Dedifferentiated amniotic fluid mesenchymal stem cell (primary cell): Measurements from ENCODE around the gene SMAP1.

ENCODE experiments used
- DNase-seq: peaks from one replicate; pipeline ENCODE4 v3.0.0-alpha.2; 2016; ENCODE audit errors: extremely low spot score

SMAP1 gene

DNA sequence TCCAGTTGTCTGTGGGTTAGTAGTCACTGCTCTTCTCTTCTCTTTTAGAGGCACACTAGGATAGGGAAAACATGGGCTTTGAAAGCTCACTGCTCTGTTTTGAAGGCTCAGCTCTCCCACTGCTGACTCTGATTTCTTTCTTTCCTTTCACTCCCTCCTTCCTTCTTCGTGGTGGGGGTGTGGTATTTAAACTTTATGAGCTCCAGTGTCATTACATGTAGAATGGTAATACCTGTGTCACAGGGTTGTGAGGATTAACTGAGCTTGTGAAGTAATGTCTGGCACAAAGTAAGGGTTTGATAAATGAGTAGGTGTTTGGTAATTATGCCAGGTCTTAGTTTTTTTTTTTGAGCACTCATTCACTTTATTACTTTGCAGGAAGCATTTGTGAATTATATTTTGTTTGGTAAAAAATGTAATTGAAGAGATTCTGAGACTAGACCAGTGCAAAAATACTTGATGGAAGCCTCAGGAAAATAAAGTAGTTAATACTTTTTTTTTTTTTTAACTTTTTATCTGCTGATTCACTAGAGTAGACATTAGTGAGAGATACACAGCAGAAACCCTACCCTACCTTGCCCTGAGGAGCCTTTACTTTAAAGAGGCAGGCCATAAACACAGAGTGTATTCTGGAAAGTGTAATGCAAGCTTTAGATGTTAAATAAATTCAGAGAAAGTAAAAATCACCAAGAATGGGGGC, 17.3 kb downstream of the SMAP1 start:
- no peak for DNase-seq

DNA sequence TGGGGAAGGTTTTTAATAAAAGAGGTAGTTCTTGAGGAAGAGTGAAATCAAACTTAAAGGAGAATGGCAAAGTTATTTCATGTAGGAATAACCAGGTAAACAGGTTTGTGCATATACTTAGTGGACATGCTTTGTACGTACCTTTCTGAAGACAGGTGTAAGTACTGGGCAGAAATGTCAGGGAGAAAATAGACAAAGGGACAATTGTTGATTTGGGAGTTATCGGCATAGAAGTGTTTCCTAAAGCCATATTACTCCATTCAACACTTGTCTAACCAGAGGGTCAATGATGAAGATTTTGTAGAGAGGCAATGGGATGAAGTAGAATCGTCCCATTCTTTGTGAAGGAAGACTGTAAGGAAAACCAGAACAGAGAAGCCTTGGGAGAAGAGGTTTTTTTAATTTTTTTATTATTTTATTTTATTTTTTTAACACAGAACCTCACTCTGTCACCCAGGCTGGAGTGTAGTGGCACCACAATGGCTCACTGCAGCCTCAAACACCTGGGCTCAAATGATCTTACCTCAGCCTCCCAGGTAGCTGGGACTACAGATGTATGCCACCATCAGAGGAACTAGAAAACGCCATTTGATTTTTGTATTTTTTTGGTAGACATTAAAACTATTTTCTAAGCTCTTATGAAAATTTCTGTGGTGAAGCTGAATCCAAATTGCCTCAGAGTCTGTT, 18.0 kb downstream of the SMAP1 start:
- no peak for DNase-seq

DNA sequence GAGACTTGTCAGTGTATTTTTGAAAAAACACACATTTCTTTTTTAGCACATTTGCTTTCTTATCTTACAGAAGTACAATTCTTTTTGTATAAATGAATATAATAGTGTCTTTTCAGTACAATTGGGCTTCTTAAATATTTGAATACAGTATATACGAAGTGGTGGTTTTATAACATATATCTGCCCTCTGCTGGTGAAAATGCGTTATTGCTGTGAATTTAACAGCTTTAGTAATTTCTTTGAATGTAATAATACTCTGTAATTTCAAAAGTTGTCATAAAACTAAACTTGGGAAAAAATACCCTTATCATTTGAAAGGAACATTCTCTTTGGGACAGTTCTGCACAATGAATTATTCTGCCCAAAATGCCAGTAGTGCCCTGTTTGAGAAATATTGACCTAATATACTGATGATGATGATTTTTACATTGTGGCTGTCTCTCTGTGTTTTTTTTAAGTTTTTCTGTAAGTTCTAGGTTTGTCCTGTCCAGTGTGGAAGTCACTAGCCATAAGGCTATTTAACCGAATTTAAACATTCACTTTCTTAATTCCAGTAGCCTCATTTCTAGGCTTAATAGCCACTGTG, 19.0 kb downstream of the SMAP1 start:
- peak; percentile 68 for DNase-seq

DNA sequence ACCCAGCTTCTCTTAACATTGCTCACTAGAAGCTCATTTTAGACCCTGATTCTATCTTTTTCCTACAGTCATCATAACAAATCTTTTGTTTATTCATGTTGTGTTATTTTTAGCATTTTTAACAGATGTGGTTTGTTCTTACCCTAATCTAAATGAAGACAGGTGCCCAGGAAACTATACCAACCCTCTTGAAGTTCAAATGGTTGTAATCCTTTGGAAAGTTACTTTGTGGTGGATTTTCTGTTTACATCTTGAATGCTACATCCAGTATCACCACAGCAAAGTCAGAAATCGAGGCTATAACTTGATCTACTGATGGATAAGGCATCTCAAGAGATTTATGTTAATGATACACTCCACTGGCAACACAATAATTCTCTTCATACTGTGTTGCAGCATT, 26.2 kb downstream of the SMAP1 start:
- DNase-seq, result no peak

DNA sequence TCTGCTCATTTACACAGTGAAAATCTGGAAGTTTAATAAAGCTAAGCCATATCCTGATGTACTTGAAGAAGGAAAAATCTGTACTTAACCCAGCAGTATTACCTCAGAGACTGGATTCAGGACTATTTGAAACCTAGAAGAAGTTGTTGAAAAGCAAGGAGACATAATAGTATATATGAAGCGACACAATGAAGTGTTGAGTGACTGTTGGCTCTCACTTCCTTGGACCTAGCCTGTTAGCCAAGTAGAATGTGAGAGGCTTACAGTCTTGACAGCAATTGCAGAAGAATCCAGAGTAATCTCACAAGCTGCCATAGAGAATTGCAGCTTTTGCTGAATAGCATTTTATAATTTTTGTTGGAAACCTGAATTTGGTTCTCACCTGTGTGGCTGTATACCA, 26.7 kb downstream of the SMAP1 start:
- DNase-seq, result no peak

DNA sequence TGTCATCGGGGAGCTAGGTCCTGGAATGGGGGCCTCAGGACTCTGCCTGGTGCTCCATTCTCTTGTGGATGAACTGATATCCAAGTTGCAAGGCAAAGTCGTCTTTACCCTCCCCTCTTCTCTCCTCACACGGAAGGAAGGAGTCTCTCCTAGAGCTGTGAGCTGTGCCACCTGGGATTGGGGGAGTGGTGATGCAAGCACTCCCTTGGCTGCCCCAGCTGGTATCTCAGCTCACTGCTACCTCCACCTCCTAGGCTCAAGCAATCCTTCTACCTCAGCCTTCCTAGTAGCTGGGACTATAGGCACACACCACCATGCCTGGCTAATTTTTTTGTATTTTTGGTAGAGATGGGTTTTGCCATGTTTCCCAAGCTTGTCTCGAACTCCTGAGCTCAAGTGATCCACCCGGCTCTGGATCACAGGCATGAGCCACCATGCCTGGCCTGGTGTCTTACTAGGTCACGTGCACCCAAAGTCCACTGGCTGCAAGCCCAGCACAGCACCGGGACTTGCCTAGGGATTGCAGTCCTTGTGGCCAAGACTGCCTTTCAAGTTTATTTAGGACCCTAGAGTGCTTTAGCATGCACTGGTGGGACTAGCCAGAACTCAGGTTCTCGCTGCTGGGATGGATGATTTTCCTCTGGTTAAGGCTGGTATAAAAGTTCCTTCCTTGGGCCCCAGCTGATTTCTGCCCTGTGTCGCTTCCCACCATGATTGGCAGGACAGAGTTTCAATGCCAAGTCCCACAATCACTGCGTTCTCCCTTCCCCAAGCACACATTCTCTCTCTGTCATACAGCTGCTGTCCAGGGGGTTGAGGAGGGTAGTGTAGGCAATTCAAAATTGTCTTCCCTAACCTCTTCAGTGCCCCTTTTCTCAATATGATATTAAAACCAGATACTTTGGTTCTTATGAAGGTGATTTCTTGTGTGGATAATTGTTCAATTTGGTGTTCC, 33.5 kb downstream of the SMAP1 start:
- DNase-seq, result no peak

DNA sequence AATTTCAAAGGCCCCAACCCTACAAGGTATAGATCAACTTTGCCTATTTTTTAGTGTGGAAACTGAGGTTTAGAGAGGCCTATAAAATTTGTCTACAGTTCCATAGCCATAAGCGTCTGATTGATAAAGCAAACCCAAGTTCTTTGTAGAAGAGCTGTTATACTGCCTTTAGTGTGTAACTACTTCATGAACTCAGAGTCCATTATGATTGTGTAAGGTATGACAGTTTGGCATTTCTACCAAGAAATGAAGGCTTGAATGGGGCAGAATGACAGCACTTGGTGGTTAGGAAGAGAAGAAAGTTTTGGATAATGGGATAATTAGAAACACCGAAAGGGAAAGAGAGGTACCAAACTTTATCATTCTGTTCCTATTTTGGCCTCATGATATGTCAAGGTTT, 38.1 kb downstream of the SMAP1 start:
- DNase-seq, result no peak

DNA sequence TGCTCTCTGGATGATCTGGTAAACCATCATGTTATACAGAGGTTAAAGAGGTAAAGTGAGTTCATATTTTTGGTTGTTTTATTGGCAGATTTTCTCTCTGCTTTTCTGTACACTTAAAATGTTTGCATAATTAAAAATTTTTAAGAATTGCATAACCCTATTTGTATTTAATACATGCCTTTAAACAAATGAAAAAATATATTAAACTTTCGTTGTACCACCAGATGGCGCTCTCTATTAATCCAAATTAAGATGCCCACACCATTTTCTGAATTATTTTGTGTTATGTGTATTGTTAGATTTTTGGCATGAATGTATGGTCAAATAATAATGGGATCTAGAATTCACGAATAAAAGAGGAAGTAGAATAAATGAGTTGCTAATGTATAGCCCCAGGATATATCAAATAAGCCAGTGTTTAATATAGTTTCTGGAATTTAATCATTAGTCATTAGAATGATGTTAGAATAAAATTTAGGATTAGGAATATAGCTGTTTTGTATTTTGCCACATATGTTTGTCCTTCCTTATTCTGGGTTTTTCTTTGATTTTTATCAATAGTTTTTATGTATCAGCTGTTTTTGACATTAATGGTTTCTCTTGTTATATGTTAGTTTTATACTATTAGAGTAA, 38.9 kb downstream of the SMAP1 start:
- DNase-seq, result peak; percentile 72

DNA sequence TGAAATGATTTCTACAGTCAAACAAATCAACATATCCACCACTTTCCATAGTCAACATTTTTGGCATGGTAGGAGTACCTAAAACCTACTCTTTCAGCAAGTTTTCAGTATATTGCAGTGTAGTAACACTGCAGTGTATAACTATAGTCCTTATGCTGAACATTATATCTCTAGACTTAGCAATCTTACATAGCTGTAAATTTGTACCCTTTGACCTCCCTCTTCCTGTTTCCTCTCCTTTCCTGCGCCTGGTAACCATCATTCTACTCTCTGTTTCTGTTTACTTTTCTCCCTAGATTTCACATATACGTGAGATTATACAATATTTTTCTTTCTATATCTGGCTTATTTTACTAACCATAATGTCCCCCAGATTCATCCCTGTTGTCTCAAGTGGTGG, 40.2 kb downstream of the SMAP1 start:
- DNase-seq, result no peak

DNA sequence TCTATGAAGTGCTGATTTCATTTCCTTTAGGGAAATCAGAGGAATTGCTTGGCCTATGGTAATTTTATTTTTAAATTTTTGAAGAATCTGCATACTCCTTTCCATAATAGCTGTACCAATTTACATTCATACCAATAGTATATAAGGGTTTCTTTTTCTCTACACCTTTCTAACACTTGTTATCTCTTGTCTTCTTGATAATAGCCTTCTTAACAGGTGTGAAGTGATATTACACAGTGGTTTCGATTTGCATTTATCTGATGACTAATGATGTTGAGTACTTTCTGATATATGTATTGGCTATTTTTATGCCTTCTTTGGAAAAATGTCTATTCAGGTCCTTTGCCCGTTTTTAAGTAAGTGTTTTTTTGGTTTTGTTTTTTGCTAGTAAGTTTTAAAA, 40.8 kb downstream of the SMAP1 start:
- DNase-seq, result no peak

DNA sequence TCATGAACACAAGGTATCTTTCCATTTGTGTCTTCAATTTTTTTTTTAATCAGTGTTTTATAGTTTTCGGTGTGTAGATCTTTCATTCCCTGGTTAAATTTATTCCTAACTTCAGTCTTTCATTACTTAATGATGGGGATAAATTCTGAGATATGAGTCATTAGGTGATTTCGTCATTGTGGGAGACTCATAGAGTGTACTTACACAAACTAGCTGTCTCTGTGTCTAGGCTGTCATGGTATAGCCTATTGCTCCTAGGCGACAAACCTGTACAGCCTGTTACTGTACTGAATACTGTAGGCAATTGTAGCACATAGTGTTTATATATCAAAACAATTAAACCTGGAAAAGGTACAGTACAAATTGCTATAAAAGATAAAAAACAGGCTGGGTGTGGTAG, 42.1 kb downstream of the SMAP1 start:
- no peak for DNase-seq

DNA sequence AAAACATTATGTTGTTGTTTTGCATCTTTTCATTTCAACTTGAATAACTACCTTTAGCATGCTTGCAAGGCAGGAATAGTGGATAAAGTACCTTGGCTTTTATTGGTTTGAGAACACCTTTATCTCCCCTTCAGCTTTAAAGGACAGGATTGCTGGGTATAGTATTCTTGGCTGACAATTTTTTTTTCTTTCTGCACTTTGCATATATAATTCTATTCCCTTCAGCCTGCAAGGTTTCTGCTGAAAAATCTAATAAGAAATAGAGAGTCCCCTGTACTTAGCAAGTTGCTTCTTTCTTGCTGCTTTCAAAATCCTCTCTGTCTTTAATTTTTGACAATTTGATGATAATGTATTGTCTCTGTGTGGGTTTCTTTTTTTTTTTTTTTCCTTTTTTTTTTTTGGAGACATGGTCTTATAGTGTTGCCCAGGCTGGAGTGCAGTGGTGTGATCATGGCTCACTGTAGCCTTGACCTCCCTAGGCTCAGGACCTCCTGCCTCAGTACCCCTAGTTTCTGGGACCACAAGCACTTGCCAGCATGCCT, 47.1 kb downstream of the SMAP1 start:
- DNase-seq, result no peak

DNA sequence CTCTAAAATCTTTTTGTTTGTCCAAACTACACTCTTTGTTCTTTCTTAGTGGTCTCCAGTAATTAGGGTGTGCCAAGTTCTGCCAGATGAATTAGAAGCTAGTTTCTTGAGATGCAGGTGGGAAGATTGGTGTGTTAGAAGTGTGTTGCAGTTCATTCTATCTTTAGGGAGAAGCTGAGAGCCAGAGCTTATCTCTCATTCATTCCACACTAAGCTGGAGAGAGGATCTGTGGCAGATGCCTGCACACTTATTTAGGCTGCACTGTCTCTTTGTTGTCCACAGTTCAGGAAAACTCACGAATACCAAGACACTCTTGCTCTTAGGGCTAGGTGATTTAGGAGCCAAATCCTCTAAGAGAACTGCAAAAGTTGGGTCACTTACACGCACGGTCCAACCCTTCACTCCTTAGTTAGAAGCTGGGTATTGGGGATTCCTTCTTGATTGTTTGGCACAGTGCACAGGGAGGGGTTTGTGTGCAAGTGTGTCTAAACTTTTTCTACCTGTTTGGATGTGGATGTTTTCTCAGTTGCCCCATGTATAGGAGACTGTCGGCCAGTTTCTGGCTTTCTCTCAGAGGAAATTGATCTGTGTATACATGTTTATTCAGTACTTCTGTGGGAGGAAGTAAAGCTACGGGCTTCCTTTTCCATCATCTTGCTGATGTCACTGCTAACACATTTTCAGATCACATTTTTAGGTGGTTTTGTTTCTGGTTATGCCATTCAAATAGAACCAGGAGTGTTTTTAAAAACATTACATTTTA, 49.5 kb downstream of the SMAP1 start:
- DNase-seq, result no peak

DNA sequence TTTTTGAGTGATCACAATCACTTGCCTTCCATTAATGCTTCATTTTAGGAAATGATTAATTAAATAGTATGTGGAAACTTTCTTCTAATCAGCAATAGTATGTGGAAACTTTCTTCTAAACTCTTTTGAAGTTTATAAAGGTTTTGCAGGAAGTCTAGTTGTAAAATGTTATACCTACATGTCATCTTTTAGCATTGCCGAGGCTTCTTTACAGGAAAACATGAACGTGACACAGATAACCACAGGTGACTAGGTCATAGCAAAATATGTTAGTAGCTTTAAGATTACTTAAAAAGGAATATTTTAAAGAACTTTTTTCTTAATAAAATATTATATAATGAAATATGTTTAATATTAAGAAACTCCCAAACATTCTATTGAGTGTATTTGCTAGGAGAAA, 56.8 kb downstream of the SMAP1 start:
- no peak for DNase-seq

DNA sequence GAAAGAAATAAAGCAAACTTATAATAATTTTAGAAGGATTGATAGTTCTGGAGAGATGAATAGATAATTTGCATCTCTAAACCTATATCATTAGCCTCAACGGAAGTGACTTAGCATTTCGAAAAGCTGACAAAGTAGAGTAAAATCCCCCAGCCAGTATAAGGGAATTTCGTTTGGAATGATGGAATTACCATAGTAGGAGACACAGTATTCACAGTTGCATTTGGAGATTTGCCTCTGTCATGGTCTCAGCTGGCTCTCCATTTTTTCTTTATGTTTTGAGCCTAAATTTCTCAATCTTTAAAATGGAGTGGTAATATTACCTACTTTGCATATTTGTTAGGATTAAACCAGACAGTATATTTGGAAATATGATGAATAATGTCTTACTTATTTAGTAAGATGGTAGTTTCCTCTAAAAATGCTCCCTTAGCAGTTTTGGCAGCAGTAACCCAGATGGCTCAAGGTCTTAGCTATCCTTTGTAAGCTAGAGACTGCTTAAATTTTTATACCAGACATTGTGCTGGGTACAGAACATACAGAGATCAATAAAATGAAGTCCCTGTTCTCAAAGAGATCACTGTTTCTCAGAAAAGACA, 58.2 kb downstream of the SMAP1 start:
- no peak for DNase-seq

DNA sequence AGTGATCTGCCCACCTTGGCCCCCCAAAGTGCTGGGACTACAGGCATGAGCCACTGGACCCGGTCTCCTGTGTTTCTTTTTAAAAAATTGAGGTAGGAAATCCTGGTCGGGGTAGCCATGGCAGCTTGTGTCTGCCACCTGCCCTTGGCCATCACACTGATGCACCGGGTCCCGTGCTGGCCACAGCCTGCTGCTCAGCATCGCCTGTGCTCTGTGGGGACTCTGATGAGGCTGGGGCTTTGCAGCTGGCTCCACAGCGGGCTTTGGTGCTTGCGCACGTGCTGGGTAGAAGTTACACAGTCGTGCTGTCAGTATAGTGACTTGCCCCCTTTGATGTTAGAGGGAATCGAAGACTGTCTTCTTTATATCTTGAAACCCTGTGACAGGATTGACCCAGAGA, 66.7 kb downstream of the SMAP1 start:
- DNase-seq, result no peak

DNA sequence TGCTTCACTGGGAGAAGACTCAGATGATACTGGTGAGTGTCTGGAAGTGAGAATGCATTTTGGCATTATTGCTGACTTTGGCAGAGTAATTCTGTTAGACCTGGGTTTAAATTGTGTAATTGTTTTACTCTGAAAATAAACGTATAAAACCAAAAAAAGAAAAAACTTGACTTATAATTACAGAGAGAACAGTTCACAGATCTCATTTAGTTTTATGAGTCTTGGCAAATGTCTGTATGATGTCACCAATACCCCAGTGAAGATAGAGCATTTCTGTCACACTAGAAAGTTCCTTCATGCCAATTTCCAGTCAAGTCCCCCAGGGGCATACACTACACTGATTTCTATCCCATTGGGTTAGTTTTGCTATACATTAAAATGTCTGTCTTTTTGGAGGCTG, 67.3 kb downstream of the SMAP1 start:
- DNase-seq, result no peak

DNA sequence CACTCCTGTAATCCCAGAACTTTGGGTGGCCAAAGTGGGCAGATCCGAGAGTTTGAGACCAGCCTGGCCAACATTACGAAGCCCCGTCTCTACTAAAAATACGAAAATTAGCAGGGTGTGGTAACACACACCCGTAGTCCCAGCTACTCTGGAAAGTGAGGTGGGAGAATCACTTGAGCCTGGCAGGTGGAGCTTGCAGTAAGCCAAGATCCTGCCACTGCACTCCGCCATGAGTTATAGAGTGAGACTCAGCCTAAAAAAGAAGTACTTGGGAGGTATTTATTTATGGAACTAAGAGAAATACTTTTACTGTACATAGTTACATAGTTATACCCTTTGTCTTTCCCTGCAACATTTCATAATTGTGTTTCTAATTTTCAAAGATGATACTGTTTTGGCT, 67.8 kb downstream of the SMAP1 start:
- no peak for DNase-seq

DNA sequence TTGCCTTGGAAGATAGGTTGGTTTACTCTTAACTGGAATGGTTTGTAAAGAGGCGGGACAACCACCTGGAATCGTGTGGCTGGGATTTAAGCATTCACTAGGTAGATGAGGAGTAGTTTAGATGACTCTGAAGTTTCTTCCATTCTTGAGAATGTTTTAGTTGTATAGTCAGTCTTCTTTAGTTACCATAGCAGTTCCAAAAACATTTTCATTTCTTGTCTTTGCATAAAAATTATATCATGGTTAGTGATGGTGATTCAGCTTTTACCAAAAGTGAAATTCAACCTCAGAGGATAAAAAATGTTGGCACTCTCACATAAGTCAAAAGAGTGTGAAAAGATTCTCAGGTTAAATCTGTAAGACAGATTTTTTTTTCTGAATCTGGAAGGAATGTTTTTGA, 70.3 kb downstream of the SMAP1 start:
- peak; percentile 36 for DNase-seq

DNA sequence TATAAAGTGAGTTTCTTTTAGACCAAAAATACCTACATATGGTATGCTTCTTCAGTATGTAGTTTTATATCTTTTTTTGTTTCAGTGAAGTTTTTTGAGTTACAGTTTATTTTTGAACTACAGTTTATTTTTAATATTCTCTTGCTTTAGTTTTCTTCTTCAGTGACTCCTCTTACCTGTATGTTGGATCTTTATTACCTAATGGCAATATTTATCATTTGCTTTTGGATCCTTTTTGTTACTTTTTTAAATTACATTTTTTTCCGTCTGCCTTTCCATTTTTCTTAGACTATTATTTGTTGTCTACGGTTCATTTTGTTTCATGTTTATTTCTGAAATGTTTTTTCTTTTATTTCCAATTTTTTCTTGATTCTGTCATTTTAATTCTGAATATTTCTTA, 71.9 kb downstream of the SMAP1 start:
- no peak for DNase-seq
